T-cell (primary cell): Measurements from ENCODE around the gene CA6. TPM values are rescaled to one million over a fixed set of nuclear protein-coding genes. Genes with fewer than 3 reads are reported as not detected.
A peak's percentile ranks its signal among the peaks of the same experiment; 100 is the strongest.
"Not testable (repeated sequence)": the region's sequence is repeated elsewhere in the genome, so short reads cannot be mapped to it uniquely, and the experiment has no call there.

ENCODE experiments used
- ATAC-seq, 4 experiments: fragments of 200-7000 bp in 3 of 4; fragments of 150-1000 bp in 1 of 4; cut with Tn5 transposase; replicated peaks in 1 of 4; 1 replicate in 3 of 4; 2 replicates in 1 of 4; pipeline ENCODE4 v1.10.0; 2021; ENCODE audit warnings: moderate library complexity in 3 of 4, mild to moderate bottlenecking in 2 of 4, moderate number of reproducible peaks in 1 of 4
- CTCF ChIA-PET, 2 donors: fragments of 300-600 bp; sonication (Branson Sonifier 250); formaldehyde crosslinking; loops; one replicate each; lab custom pipeline; 2022; ENCODE audit warnings: antibody characterized with exemption in 2 of 2; lab: Charles Lee
- POLR2A ChIA-PET, 2 donors: fragments of 300-600 bp; sonication (Branson Sonifier 250); formaldehyde crosslinking; loops; one replicate each; lab custom pipeline; 2022; ENCODE audit warnings: antibody characterized with exemption in 2 of 2; lab: Charles Lee
- DNase-seq, 35 experiments: peaks; one replicate each; pipeline versions ENCODE4 v3.0.0 to v3.0.0-alpha.2; 2013 to 2023
- H3K27ac ChIP-seq: one replicate; pipeline ENCODE4 v1.5.1; 2013; ENCODE audit warnings: low read length
- H3K27me3 ChIP-seq, 2 experiments: replicated peaks in 1 of 2; 1 replicate in 1 of 2; 2 replicates in 1 of 2; pipeline versions ENCODE4 v1.6.1 to v1.7.0; 2013; ENCODE audit warnings: low read length in 1 of 2, mixed read lengths in 1 of 2; ENCODE audit not compliant: control insufficient read depth in 2 of 2, insufficient read depth in 2 of 2; ENCODE audit errors: extremely low read depth in 1 of 2
- H3K36me3 ChIP-seq, 2 donors: 1 replicate in 1 of 2; 2 replicates in 1 of 2; pipeline versions ENCODE4 v1.6.1 to v1.7.0; 2013; ENCODE audit warnings: low read length in 1 of 2; ENCODE audit not compliant: control insufficient read depth in 2 of 2, insufficient read depth in 1 of 2; ENCODE audit errors: extremely low read depth in 1 of 2
- H3K4me1 ChIP-seq, 2 experiments: 1 replicate in 1 of 2; 2 replicates in 1 of 2; pipeline versions ENCODE4 v1.6.1 to v1.7.0; 2013; ENCODE audit warnings: low read length in 2 of 2, mixed read lengths in 1 of 2; ENCODE audit not compliant: insufficient read depth in 2 of 2, control insufficient read depth in 1 of 2; ENCODE audit errors: extremely low read depth in 1 of 2
- H3K4me3 ChIP-seq, 2 donors: 1 replicate in 1 of 2; 2 replicates in 1 of 2; pipeline versions ENCODE4 v1.5.1 to v1.7.0; 2013; ENCODE audit warnings: mild to moderate bottlenecking in 2 of 2, low read length in 1 of 2, moderate library complexity in 1 of 2; ENCODE audit not compliant: control insufficient read depth in 1 of 2; ENCODE audit errors: extremely low read depth in 1 of 2
- H3K9me3 ChIP-seq: 2 replicates; pipeline ENCODE4 v1.7.0; 2013
- H3K27ac Mint-ChIP-seq, 2 donors: one replicate each; pipeline ENCODE4 v1.8.0; 2020 to 2021; ENCODE audit warnings: mild to moderate bottlenecking in 2 of 2, mixed read lengths in 2 of 2
- H3K27me3 Mint-ChIP-seq, 2 donors: one replicate each; pipeline ENCODE4 v1.8.0; 2021 to 2022; ENCODE audit warnings: mixed read lengths in 2 of 2
- H3K36me3 Mint-ChIP-seq: one replicate; pipeline ENCODE4 v1.8.0; 2021; ENCODE audit warnings: mixed read lengths
- H3K4me1 Mint-ChIP-seq, 3 donors: one replicate each; pipeline ENCODE4 v1.8.0; 2020 to 2022; ENCODE audit warnings: mixed read lengths in 3 of 3, mild to moderate bottlenecking in 1 of 3
- H3K4me3 Mint-ChIP-seq, 3 donors: one replicate each; pipeline ENCODE4 v1.8.0; 2020 to 2022; ENCODE audit warnings: mild to moderate bottlenecking in 3 of 3, mixed read lengths in 3 of 3, moderate library complexity in 3 of 3
- H3K9me3 Mint-ChIP-seq, 3 donors: one replicate each; pipeline ENCODE4 v1.8.0; 2020 to 2022; ENCODE audit warnings: mixed read lengths in 3 of 3
- WGBS: methylation state at CpG from one replicate; pipeline ENCODE4 v1.1.5; 2013; ENCODE audit warnings: missing lambda C conversion rate; ENCODE audit not compliant: insufficient coverage; 5-methylcytosine and 5-hydroxymethylcytosine counted together
- total RNA-seq, 35 experiments: library from RNA in 6 of 35; stranded (reverse) in 6 of 35; fragments of 120-200 nt in 1 of 35; gene quantifications; one replicate each; pipeline versions ENCODE4 v1.2.1 to v1.2.4 and lab custom pipeline; 2013 to 2026

Gene CA6
- total RNA-seq, 5 donors from 2014 or later (not counting 1 experiment from before 2014, with no cell fraction given) = 0.95 to 2.8 (median 1.8) TPM

DNA sequence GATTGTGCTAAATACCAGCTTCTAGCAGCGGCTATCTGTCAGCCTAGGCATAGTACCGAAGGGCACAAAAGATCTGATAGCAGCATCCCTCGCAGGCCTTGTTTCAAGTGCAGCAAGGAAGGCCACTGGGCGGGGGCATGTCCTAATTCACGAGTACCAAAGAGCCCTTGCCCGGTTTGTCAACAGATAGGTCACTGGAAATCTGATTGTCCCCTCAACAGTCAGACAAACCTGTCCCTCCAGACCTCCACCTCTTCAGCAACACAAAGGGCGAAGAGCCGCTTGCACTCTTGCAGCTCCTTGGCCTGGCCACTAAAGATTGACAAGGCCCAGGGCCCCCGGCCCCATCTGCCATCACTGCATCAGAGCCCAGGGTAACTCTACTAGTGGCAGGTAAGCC lies 22.7 kb upstream of the CA6 start:
- no peak overlapping the region for H3K4me3 ChIP-seq
- Mint-ChIP-seq H3K9me3 (no peaks in the 10 kb centered on the region), H3K27me3 (no peaks in the 10 kb centered on the region), H3K4me3 (no peak overlapping the region), H3K4me1 (peaks cover 28 to 41% (median 34%) of the 10 kb centered on the region in 3 donors), H3K36me3 (peaks cover 9% of the 10 kb centered on the region), H3K27ac (peak overlapping the region in 1 of 2 donors; percentile 86)
- H3K4me1 ChIP-seq = peaks cover 27 to 29% of the 10 kb centered on the region in 2 experiments
- no peaks in the 10 kb centered on the region for H3K36me3 ChIP-seq
- H3K27ac ChIP-seq = no peak overlapping the region
- ChIA-PET POLR2A (no interaction called here), CTCF (no interaction called here)
- H3K9me3 ChIP-seq = no peaks in the 10 kb centered on the region
- 92% methylated on average over 6 of the region's 9 CpGs for WGBS
- no peaks in the 10 kb centered on the region for H3K27me3 ChIP-seq
- ATAC-seq = no peak
- no peak for DNase-seq

DNA sequence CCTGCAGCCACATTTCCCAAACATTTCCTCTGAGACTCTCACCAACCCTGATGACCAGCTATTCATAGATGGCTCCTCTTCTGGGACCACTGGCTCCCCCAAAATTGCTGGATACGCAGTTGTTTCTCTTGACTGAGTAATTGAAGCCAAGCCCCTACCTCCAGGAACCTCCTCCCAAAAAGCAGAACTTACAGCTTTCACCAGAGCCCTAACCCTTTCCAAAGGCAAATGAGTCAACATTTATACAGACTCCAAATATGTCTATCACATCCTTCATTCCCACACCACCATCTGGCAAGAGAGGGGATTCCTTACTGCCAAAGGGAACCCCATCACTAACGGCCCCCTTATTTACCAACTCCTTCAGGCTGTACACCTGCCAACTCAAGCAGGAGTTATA lies 20.3 kb upstream of the CA6 start:
- H3K4me1 ChIP-seq = peaks cover 21 to 38% of the 10 kb centered on the region in 2 experiments
- CTCF ChIA-PET = interaction anchor here in 1 of 2 donors (0.5 to 0.9 kb wide), 2 partner anchors 80 to 488 kb away, joined by 3 to 4 read pairs; no protein-coding TSS in a partner anchor
- Mint-ChIP-seq H3K4me3 (no peak overlapping the region), H3K9me3 (no peaks in the 10 kb centered on the region), H3K36me3 (peaks cover 9% of the 10 kb centered on the region), H3K4me1 (peaks cover 21 to 32% (median 22%) of the 10 kb centered on the region in 3 donors), H3K27ac (no peak overlapping the region), H3K27me3 (no peaks in the 10 kb centered on the region)
- ATAC-seq = no peak
- H3K9me3 ChIP-seq = no peaks in the 10 kb centered on the region
- 50% methylated on average over 2 of the region's 2 CpGs for WGBS
- peak overlapping the region in 1 of 2 donors; percentile 22 for H3K4me3 ChIP-seq
- DNase-seq = no peak
- H3K27me3 ChIP-seq = no peaks in the 10 kb centered on the region
- H3K36me3 ChIP-seq = no peaks in the 10 kb centered on the region
- POLR2A ChIA-PET = no interaction called here
- H3K27ac ChIP-seq = no peak overlapping the region

DNA sequence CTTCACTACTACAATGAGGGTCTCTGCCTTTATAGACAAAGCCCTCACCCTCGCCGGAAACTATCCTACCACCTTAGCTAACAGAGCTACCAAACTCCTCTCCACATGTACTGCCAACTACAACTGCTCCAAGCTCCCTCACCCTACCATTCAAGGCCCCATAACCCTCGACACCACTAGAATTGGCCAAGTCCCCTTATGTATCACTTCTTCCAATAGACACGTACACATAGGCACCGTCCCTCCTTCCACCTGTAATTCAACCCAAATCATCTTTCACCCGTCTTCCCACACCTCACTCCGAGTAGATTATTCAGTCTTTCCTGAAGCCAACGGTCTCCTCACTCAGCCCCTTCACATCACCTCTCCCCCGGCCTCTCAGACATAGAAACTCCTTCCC lies 19.7 kb upstream of the CA6 start:
- ChIA-PET CTCF (no interaction called here), POLR2A (interaction anchor here in 1 of 2 donors (1.6 kb wide), 1 partner anchor 45 kb away, joined by 6 read pairs; no protein-coding TSS in a partner anchor)
- H3K36me3 ChIP-seq = no peaks in the 10 kb centered on the region
- Mint-ChIP-seq H3K4me3 (no peak overlapping the region), H3K36me3 (peaks cover 9% of the 10 kb centered on the region), H3K27ac (no peak overlapping the region), H3K9me3 (no peaks in the 10 kb centered on the region), H3K27me3 (no peaks in the 10 kb centered on the region), H3K4me1 (peaks cover 16 to 27% (median 17%) of the 10 kb centered on the region in 3 donors)
- ATAC-seq = no peak
- H3K27ac ChIP-seq = no peak overlapping the region
- 73% methylated on average over 9 of the region's 9 CpGs for WGBS
- peak overlapping the region; percentile 31 to 44 for H3K4me3 ChIP-seq
- H3K4me1 ChIP-seq = peaks cover 19 to 33% of the 10 kb centered on the region in 2 experiments
- no peaks in the 10 kb centered on the region for H3K27me3 ChIP-seq
- H3K9me3 ChIP-seq = no peaks in the 10 kb centered on the region
- DNase-seq = peak in 1 of 35 experiments; percentile 17

DNA sequence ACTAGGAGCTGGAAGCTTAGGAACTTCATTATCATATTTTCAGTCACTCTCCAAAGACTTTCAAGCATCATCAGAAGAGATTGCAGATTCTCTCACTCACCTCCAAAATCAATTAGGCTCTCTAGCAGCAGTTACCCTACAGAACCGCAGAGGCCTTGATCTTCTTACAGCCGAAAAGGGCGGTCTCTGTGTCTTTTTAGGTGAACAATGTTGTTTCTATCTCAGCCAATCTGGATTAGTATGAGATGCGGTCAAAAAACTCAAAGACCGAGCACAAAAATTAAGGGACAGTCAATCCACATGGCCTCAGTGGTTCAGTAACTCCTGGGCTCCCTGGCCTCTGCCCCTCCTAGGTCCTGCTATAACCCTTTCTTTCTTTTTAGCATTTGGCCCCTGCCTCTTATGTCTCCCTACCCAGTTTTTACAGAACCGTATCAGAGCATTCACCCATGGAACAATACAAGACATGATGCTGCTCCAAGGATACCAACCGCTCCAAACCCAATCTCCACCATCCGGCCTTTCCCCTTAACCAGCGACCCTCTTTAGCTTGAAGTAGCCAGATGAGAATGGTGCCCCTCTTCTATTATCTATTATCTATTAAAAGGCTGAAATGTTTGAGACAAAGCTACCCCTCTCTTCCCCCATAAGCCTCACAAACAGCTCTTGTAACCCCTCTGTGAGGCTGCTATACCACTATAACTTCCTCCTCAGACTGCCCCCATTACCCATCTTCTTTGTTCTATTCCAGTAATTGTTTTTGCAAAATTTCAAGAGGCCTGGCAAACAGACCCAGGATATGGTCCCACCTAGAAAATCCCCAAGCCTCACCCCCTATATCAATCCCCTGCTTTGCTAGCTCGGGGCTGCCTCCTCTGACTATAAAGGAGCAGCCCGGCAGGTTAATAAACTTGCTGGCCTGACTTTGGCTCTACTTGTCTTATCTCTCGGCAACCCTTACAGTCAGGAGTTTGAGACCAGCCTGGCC lies 18.7 kb upstream of the CA6 start:
- peak overlapping the region in 1 of 2 donors; percentile 31 for H3K4me3 ChIP-seq
- no peaks in the 10 kb centered on the region for H3K9me3 ChIP-seq
- H3K36me3 Mint-ChIP-seq = peaks cover 4% of the 10 kb centered on the region
- H3K27me3 Mint-ChIP-seq = no peaks in the 10 kb centered on the region
- ChIA-PET CTCF (interaction anchor here in 1 of 2 donors (0.5 to 0.6 kb wide), 3 partner anchors 22 to 412 kb away, joined by 3 to 6 read pairs (median 3); no protein-coding TSS in a partner anchor), POLR2A (interaction anchor here in 1 of 2 donors (0.6 to 1.6 kb wide), 2 partner anchors 14 to 44 kb away, joined by 4 to 6 read pairs; no protein-coding TSS in a partner anchor)
- ATAC-seq (peak; percentile 64 to 77 (median 66)), DNase-seq (peak in 21 of 35 experiments; percentile 4 to 71 (median 31))
- WGBS = 69% methylated on average over 5 of the region's 12 CpGs
- peak overlapping the region; percentile 26 for H3K27ac ChIP-seq
- no peaks in the 10 kb centered on the region for H3K9me3 Mint-ChIP-seq
- peaks cover 10 to 20% (median 11%) of the 10 kb centered on the region in 3 donors for H3K4me1 Mint-ChIP-seq
- no peaks in the 10 kb centered on the region for H3K27me3 ChIP-seq
- H3K36me3 ChIP-seq = no peaks in the 10 kb centered on the region
- no peak overlapping the region for H3K4me3 Mint-ChIP-seq
- peaks cover 15 to 26% of the 10 kb centered on the region in 2 experiments for H3K4me1 ChIP-seq
- H3K27ac Mint-ChIP-seq = no peak overlapping the region

DNA sequence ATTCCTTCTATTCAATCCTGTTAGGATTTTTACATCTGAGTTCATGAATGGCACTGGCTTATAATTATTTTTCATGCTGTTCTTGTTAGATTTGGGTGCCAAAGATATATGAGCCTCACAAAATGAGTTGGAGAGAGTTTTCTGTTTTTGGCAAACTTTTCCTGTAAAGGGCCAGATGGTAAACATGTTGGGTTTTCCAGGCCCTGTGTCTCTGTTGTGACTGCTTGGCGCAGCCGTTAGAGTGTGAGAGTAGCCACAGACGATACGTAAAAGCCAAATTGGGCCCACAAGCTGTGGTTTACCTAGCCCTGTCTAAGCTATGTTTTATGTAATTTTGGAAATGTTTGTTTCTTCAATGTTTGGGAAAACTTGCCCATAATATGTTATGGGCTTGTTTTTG lies 15.6 kb upstream of the CA6 start:
- H3K27me3 ChIP-seq = no peaks in the 10 kb centered on the region
- ATAC-seq (no peak), DNase-seq (no peak)
- H3K36me3 ChIP-seq = no peaks in the 10 kb centered on the region
- POLR2A ChIA-PET = no interaction called here
- H3K27ac Mint-ChIP-seq = peak overlapping the region in 1 of 2 donors; percentile 30
- 73% methylated on average over 4 of the region's 4 CpGs for WGBS
- H3K4me3 Mint-ChIP-seq = no peak overlapping the region
- H3K4me1 Mint-ChIP-seq = peaks cover 5 to 13% (median 6%) of the 10 kb centered on the region in 3 donors
- H3K4me1 ChIP-seq = peaks cover 13 to 26% of the 10 kb centered on the region in 2 experiments
- CTCF ChIA-PET = no interaction called here
- H3K9me3 ChIP-seq = no peaks in the 10 kb centered on the region
- H3K9me3 Mint-ChIP-seq = no peaks in the 10 kb centered on the region
- no peak overlapping the region for H3K27ac ChIP-seq
- H3K4me3 ChIP-seq = no peak overlapping the region
- H3K36me3 Mint-ChIP-seq = no peaks in the 10 kb centered on the region
- no peaks in the 10 kb centered on the region for H3K27me3 Mint-ChIP-seq

DNA sequence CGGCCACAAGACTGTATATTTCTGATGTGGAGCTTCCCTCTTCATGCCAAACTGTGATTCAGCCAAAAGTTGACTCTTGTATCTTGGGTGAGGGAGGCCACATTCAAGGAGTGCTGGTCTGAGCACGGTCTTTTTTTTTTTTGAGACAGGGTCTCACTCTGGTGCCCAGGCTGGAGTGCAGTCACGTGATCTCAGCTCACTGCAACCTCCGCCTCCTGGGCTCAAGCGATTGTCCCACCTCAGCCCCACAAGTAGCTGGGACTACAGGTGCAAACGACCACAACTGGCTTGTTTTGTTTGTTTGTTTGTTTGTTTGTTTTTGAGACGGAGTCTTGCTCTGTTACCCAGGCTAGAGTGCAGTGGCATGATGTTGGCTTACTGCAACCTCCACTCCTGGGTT lies 8.6 kb upstream of the CA6 start:
- not testable (repeated sequence) for H3K4me3 Mint-ChIP-seq, H3K9me3 Mint-ChIP-seq, H3K27ac Mint-ChIP-seq, H3K36me3 Mint-ChIP-seq, H3K27me3 Mint-ChIP-seq, H3K27ac ChIP-seq, DNase-seq, ATAC-seq, H3K9me3 ChIP-seq, H3K36me3 ChIP-seq, H3K27me3 ChIP-seq, H3K4me3 ChIP-seq
- peaks cover 20 to 34% of the 10 kb centered on the region in 2 experiments for H3K4me1 ChIP-seq
- 93% methylated on average over 6 of the region's 7 CpGs for WGBS
- peaks cover 37 to 44% (median 40%) of the 10 kb centered on the region in 3 donors for H3K4me1 Mint-ChIP-seq
- CTCF ChIA-PET = interaction anchor here in 1 of 2 donors (0.6 kb wide), 1 partner anchor 109 kb away, joined by 6 read pairs; no protein-coding TSS in a partner anchor
- POLR2A ChIA-PET = interaction anchor here in 1 of 2 donors (0.7 kb wide), 1 partner anchor 138 kb away, joined by 3 read pairs; no protein-coding TSS in a partner anchor
